GM12891 (cell line): ENCODE data around the gene RGS5.

Experiments used
- POLR2A ChIP-seq: IDR thresholded peaks from 2 replicates; pipeline ENCODE4 v1.6.1; 2011; ENCODE audit warnings: low read depth, low read length, control low read depth
- POLR2AphosphoS5 ChIP-seq: IDR thresholded peaks from 2 replicates; pipeline ENCODE4 v1.6.1; 2011; ENCODE audit warnings: low read depth, low read length, control low read depth

GRCh38 chr1:163145435-163145834 is 57.3 kb downstream of the RGS5 start:
- no peak for TF ChIP-seq POLR2A
- no peak for TF ChIP-seq POLR2AphosphoS5
